Activated CD8-positive, alpha-beta memory T cell treated with anti-CD3 and anti-CD28 coated beads, Interleukin-2, amount 50 U/mL, for 48 hours (primary cell): Measurements from ENCODE around the gene HEYL.
A peak's percentile ranks its signal among the peaks of the same experiment; 100 is the strongest.

ENCODE experiments used
- DNase-seq: peaks from one replicate; pipeline ENCODE4 v3.0.0-alpha.2; 2020

The HEYL gene

GRCh38 chr1:39662861-39663260 lies 23.4 kb upstream of the HEYL start:
- no peak for DNase-seq

- DNase-seq: no peak
Observed at GRCh38 chr1:39659538-39659937, 20.1 kb upstream of the HEYL start.

- DNase-seq: no peak
Observed at GRCh38 chr1:39659110-39659509, 19.7 kb upstream of the HEYL start.

GRCh38 chr1:39657923-39658485 lies 18.6 kb upstream of the HEYL start:
- peak; percentile 87 for DNase-seq

GRCh38 chr1:39657402-39657801 lies 18.0 kb upstream of the HEYL start:
- DNase-seq: no peak

GRCh38 chr1:39656391-39656790 lies 16.9 kb upstream of the HEYL start:
- no peak for DNase-seq

- no peak for DNase-seq
Observed at GRCh38 chr1:39655578-39656268, 16.3 kb upstream of the HEYL start.

GRCh38 chr1:39654291-39654690 lies 14.8 kb upstream of the HEYL start:
- no peak for DNase-seq

- DNase-seq: peak; percentile 85
Observed at GRCh38 chr1:39653546-39654031, 14.1 kb upstream of the HEYL start.

GRCh38 chr1:39652554-39652953 lies 13.1 kb upstream of the HEYL start:
- no peak for DNase-seq

- no peak for DNase-seq
Observed at GRCh38 chr1:39652105-39652504, 12.7 kb upstream of the HEYL start.

GRCh38 chr1:39650431-39650830 lies 11.0 kb upstream of the HEYL start:
- DNase-seq: no peak

- DNase-seq: no peak
Observed at GRCh38 chr1:39649636-39650185, 10.3 kb upstream of the HEYL start.

GRCh38 chr1:39648496-39648895 lies 9.1 kb upstream of the HEYL start:
- DNase-seq: no peak

GRCh38 chr1:39647247-39647646 lies 7.8 kb upstream of the HEYL start:
- DNase-seq: no peak

GRCh38 chr1:39646232-39647081 lies 7.0 kb upstream of the HEYL start:
- no peak for DNase-seq

- no peak for DNase-seq
Observed at GRCh38 chr1:39645411-39646043, 6.1 kb upstream of the HEYL start.

- DNase-seq: no peak
Observed at GRCh38 chr1:39643705-39644104, 4.3 kb upstream of the HEYL start.

GRCh38 chr1:39642796-39643195 lies 3.4 kb upstream of the HEYL start:
- DNase-seq: no peak

GRCh38 chr1:39640861-39641260 lies 1.4 kb upstream of the HEYL start:
- DNase-seq: no peak

GRCh38 chr1:39638965-39639304 lies 508 bp downstream of the HEYL start:
- DNase-seq: no peak

GRCh38 chr1:39637361-39637760 lies 2.1 kb downstream of the HEYL start:
- no peak for DNase-seq

- DNase-seq: no peak
Observed at GRCh38 chr1:39635871-39636210, 3.6 kb downstream of the HEYL start.
